Spinal cord (tissue), 4 donors: ENCODE results near the gene EFNB1. TPM values are rescaled to one million over a fixed set of nuclear protein-coding genes. Genes with fewer than 3 reads are reported as not detected.

Experiments
- polyA plus RNA-seq, 2 donors: library from polyadenylated mRNA; unstranded; fragments of 120-200 nt; gene quantifications; one replicate each; pipeline ENCODE4 v1.2.1, GENCODE V29; 2013; ENCODE audit not compliant: insufficient read length in 2 of 2
- total RNA-seq, 2 donors: library from RNA; depleted of rRNA in 1 of 2; stranded (reverse); fragments of 120-200 nt in 1 of 2; fragments of >200 nt in 1 of 2; gene quantifications; one replicate each; pipeline versions ENCODE4 v1.2.3 to v1.2.4, GENCODE V29; 2013 to 2014

The EFNB1 gene
- total and polyA plus RNA-seq, 4 donors, result 19.3 to 105 (median 28.8) TPM

Other genes starting within 250 kb of the EFNB1 start
- 1 to 10 TPM; 6.8 to 9.3 TPM for gene STARD8, start 181.4 kb upstream of the EFNB1 start, total RNA-seq
- 1 to 10 TPM; 8.0 to 9.1 TPM for gene STARD8, start 181.4 kb upstream of the EFNB1 start, polyA plus RNA-seq